K562 (cell line): ENCODE measurements around the gene ZNF584. TPM values are rescaled to one million over a fixed set of nuclear protein-coding genes. Genes with fewer than 3 reads are reported as not detected.

ENCODE experiments used
- CBX1 ChIP-seq: sonication (generic); IDR thresholded peaks from 2 replicates; pipeline ENCODE4 v1.6.1; 2016; ENCODE audit warnings: antibody characterized with exemption, low read depth, mild to moderate bottlenecking
- CHAMP1 ChIP-seq: fragments of 450-650 bp; IDR thresholded peaks from 2 replicates; pipeline ENCODE4 v1.6.1; 2016; ENCODE audit warnings: mild to moderate bottlenecking
- CTBP1 ChIP-seq: fragments of 450-650 bp; IDR thresholded peaks from 2 replicates; pipeline ENCODE4 v1.6.1; 2016; ENCODE audit warnings: borderline replicate concordance
- DMBX1 ChIP-seq: fragments of 250-450 bp; sonication (Bioruptor Pico); IDR thresholded peaks from 2 replicates; pipeline ENCODE4 v1.8.0; 2022; ENCODE audit warnings: inconsistent platforms, mild to moderate bottlenecking, moderate library complexity, borderline replicate concordance
- DNMT1 ChIP-seq: fragments of 450-650 bp; IDR thresholded peaks from 2 replicates; pipeline ENCODE4 v1.6.1; 2016; ENCODE audit warnings: antibody characterized with exemption, mild to moderate bottlenecking
- ELF1 ChIP-seq: fragments of 200-800 bp; sonication (Bioruptor generic); IDR thresholded peaks from 2 replicates; pipeline ENCODE4 v1.6.1; 2016; ENCODE audit warnings: missing genetic modification characterization, missing compliant biosample characterization
- ETV5 ChIP-seq: sonication (generic); formaldehyde crosslinking; IDR thresholded peaks from 2 replicates; pipeline ENCODE4 v1.4.0; 2020; ENCODE audit warnings: low read depth, mild to moderate bottlenecking, missing genetic modification reagents
- FOXM1 ChIP-seq, 2 experiments: fragments of 450-650 bp in 1 of 2; sonication (generic) in 1 of 2; formaldehyde crosslinking in 1 of 2; IDR thresholded peaks; 2 replicates each; pipeline versions ENCODE4 v1.6.1 to v1.9.0; 2017 to 2022; ENCODE audit warnings: low read depth in 2 of 2, mild to moderate bottlenecking in 2 of 2, missing genetic modification reagents in 1 of 2, moderate library complexity in 1 of 2
- IFI16 ChIP-seq: fragments of 250-450 bp; sonication (Bioruptor Pico); IDR thresholded peaks from 2 replicates; pipeline ENCODE4 v2.1.2; 2022; ENCODE audit warnings: mild to moderate bottlenecking, inconsistent platforms
- NR2C1 ChIP-seq, 2 experiments: fragments of 450-650 bp; IDR thresholded peaks; 2 replicates each; pipeline ENCODE4 v1.6.1; 2017; ENCODE audit warnings: mild to moderate bottlenecking in 2 of 2, antibody characterized with exemption in 1 of 2, inconsistent platforms in 1 of 2, missing compliant biosample characterization in 1 of 2, missing genetic modification characterization in 1 of 2
- POLR2B ChIP-seq: fragments of 450-650 bp; IDR thresholded peaks from 2 replicates; pipeline ENCODE4 v1.6.1; 2018; ENCODE audit warnings: low read depth; ENCODE audit not compliant: partially characterized antibody
- POLR2H ChIP-seq: IDR thresholded peaks from 2 replicates; pipeline ENCODE4 v1.6.1; 2016; ENCODE audit warnings: missing genetic modification characterization, low read depth, mild to moderate bottlenecking, control low read depth, missing compliant biosample characterization, moderate library complexity
- RBM25 ChIP-seq: fragments of 200-400 bp; formaldehyde crosslinking; IDR thresholded peaks from 2 replicates; pipeline ENCODE4 v1.6.1; 2018; ENCODE audit warnings: low read length, low read depth, moderate library complexity; ENCODE audit not compliant: severe bottlenecking
- SMARCA4 ChIP-seq: fragments of 450-650 bp; IDR thresholded peaks from 2 replicates; pipeline ENCODE4 v1.6.1; 2016
- THRAP3 ChIP-seq: fragments of 450-650 bp; IDR thresholded peaks from 2 replicates; pipeline ENCODE4 v1.6.1; 2016; ENCODE audit warnings: mild to moderate bottlenecking, inconsistent platforms, borderline replicate concordance
- TSC22D4 ChIP-seq: fragments of 450-650 bp; IDR thresholded peaks from 2 replicates; pipeline ENCODE4 v1.6.1; 2016; ENCODE audit warnings: missing genetic modification characterization, missing biosample characterization, control low read depth
- ZNF263 ChIP-seq: sonication (generic); formaldehyde crosslinking; IDR thresholded peaks from 2 replicates; pipeline ENCODE4 v1.8.0; 2022; ENCODE audit warnings: mild to moderate bottlenecking, missing genetic modification reagents, borderline replicate concordance
- ZNF274 ChIP-seq: IDR thresholded peaks from 2 replicates; pipeline ENCODE4 v1.6.1; 2011; ENCODE audit warnings: low read depth, mild to moderate bottlenecking, low read length, moderate library complexity, borderline replicate concordance
- polyA plus RNA-seq, 8 experiments: library from polyadenylated mRNA; depleted of rRNA in 4 of 8; stranded (reverse) in 5 of 8; unstranded in 3 of 8; fragments of >200 nt; fragmentation: Nextera tagmentation in 2 of 8; fragmentation: Illumina TruSeq in 1 of 8; extraction: Ambion mirVana in 2 of 8; extraction: Trizol in 1 of 8; gene quantifications; 2 replicates each; pipeline versions ENCODE4 v1.2.1 to v1.2.3, GENCODE V29; 2011 to 2014; ENCODE audit warnings: inconsistent platforms in 1 of 8, missing spikeins in 1 of 8
- total RNA-seq, 7 experiments: library from RNA; depleted of rRNA in 6 of 7; stranded (reverse); fragments of >200 nt in 6 of 7; fragmentation: Illumina TruSeq in 2 of 7; extraction: Trizol in 2 of 7; gene quantifications; 2 replicates each; pipeline versions ENCODE4 v1.2.1 to v1.2.3, GENCODE V29; 2011 to 2021; ENCODE audit warnings: low replicate concordance in 1 of 7
- TF ChIP-seq, protein P1 (sequence below): sonication (generic); formaldehyde crosslinking; IDR thresholded peaks from 2 replicates; pipeline ENCODE4 v1.8.0; 2022; ENCODE audit warnings: mild to moderate bottlenecking, missing genetic modification reagents

ZNF584 gene
- total and polyA plus RNA-seq, 9 of the 15 experiments (the other 6 are each of a cell fraction or from before 2014, with no cell fraction given) = 5.8 to 43.4 (median 24.6) TPM

- TF ChIP-seq, protein P1, sequence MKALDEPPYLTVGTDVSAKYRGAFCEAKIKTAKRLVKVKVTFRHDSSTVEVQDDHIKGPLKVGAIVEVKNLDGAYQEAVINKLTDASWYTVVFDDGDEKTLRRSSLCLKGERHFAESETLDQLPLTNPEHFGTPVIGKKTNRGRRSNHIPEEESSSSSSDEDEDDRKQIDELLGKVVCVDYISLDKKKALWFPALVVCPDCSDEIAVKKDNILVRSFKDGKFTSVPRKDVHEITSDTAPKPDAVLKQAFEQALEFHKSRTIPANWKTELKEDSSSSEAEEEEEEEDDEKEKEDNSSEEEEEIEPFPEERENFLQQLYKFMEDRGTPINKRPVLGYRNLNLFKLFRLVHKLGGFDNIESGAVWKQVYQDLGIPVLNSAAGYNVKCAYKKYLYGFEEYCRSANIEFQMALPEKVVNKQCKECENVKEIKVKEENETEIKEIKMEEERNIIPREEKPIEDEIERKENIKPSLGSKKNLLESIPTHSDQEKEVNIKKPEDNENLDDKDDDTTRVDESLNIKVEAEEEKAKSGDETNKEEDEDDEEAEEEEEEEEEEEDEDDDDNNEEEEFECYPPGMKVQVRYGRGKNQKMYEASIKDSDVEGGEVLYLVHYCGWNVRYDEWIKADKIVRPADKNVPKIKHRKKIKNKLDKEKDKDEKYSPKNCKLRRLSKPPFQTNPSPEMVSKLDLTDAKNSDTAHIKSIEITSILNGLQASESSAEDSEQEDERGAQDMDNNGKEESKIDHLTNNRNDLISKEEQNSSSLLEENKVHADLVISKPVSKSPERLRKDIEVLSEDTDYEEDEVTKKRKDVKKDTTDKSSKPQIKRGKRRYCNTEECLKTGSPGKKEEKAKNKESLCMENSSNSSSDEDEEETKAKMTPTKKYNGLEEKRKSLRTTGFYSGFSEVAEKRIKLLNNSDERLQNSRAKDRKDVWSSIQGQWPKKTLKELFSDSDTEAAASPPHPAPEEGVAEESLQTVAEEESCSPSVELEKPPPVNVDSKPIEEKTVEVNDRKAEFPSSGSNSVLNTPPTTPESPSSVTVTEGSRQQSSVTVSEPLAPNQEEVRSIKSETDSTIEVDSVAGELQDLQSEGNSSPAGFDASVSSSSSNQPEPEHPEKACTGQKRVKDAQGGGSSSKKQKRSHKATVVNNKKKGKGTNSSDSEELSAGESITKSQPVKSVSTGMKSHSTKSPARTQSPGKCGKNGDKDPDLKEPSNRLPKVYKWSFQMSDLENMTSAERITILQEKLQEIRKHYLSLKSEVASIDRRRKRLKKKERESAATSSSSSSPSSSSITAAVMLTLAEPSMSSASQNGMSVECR = peak; percentile 85
- TF ChIP-seq ELF1 (tag) (peak; percentile 27; the same call in 1 of the 2 replicates), NR2C1 (IDR thresholded peaks at IDR 0.05) (peak; percentile 76), NR2C1 (tag; IDR thresholded peaks at IDR 0.05) (peak; percentile 82), RBM25 (peak; percentile 76), THRAP3 (no peak), DNMT1 (peak; percentile 20; the same call in 1 of the 2 replicates), CHAMP1 (no peak), FOXM1 (IDR thresholded peaks at IDR 0.05; ENCODE audit: low read depth) (no peak), FOXM1 (CRISPR knock-in tag; IDR thresholded peaks at IDR 0.05; ENCODE audit: low read depth) (peak; percentile 74; the same call in 1 of the 2 replicates), IFI16 (CRISPR knock-in tag) (no peak), POLR2B (peak; percentile 95), POLR2H (peak; percentile 88), CBX1 (0 out of 2 replicates have a peak, but pooled peaks have one; percentile 15), CTBP1 (peak; percentile 43; the same call in 1 of the 2 replicates), ZNF274 (no peak), SMARCA4 (peak; percentile 57; the same call in 1 of the 2 replicates), ETV5 (CRISPR knock-in tag) (0 out of 2 replicates have a peak, but pooled peaks have one; percentile 58), ZNF263 (CRISPR knock-in tag) (no peak; the same call in 1 of the 2 replicates), DMBX1 (CRISPR knock-in tag) (no peak), TSC22D4 (tag) (no peak)
These were observed at the start of gene ZNF584 (continued) for GRCh38 chr19:58408152-58409009.
